ENCODE measurements around the gene ENKUR. TPM values are rescaled to one million over a fixed set of nuclear protein-coding genes. Genes with fewer than 3 reads are reported as not detected.
"Not testable (repeated sequence)": the region's sequence is repeated elsewhere in the genome, so short reads cannot be mapped to it uniquely, and the experiment has no call there.

ENKUR gene
- total RNA-seq, 1 donor from 2014 or later = not detected

DNA sequence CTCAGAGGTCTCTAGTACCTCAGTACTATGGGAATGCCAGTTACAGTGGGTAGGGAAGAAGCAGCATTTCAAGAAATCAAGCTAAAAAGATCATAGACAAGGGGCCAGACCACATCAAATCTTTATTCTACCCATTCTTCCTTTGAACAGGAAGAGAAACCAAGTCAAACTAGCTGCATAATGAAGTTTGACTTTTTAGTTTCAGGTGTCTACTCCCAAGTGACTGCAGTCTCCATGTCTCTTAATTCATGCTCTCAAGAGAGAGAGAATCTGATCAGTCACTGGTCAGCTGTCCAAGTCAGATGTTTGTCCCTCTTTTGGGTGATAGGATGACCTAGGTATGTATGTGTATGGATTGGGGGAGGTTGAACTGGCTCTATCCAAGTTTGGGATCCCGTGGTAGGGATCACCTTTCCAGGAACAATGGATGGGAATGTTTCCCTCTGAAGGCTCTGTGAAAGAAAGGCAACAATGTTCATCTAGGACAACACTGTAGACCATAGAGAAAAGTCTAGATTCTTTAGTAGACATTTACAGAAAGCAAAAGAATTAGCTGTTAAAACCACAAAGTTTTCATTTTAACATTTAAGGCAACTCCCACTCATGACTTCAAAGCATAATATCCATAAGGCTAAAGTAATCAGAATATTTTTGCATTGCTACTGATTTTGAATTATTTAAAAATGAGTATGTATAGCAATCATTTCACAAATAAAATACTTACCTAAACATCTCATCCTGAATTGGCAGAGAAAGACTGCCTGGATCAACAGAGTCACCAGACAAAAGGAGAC is 33.4 kb downstream of the ENKUR start:
- H3K36me3 Mint-ChIP-seq (ENCODE audit: low read depth) = no peaks in the 10 kb centered on the region
- H3K27me3 Mint-ChIP-seq = peaks cover 10% of the 10 kb centered on the region
- H3K4me1 Mint-ChIP-seq = peaks cover 11% of the 10 kb centered on the region
- intact Hi-C loops (cut with micrococcal nuclease) = no loop called here
- DNase-seq = no peak
- H3K4me3 Mint-ChIP-seq = no peak overlapping the region
- H3K27ac Mint-ChIP-seq = no peak overlapping the region
- H3K9me3 Mint-ChIP-seq = peaks cover 15% of the 10 kb centered on the region

DNA sequence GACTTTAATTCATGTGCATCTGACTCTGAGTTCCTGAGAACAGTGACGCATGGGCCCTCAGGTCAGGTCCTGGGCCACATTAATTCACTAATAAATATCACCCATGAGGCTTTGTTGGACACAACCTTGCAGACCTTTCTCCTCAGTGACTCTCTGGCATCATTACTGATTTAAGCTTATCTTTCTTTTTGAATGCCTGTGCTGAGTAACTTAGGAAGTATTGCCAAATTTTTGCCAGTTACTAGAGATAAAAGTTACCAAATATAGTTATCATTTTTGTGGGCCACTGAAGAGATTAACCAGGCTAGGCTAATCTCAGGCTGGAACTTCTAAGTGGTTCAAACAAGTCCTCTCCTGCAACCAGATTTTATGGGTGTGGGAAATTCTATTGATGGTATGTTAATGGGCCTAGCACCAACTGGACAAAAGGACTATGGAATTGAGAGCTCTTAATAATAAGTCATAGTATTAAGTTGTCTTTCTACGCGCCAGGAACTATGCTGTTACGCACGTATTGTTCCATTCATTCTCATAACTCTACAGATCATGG is 34.7 kb downstream of the ENKUR start:
- no peak for DNase-seq
- Mint-ChIP-seq H3K36me3 (ENCODE audit: low read depth) (no peaks in the 10 kb centered on the region), H3K27me3 (peaks cover 10% of the 10 kb centered on the region), H3K9me3 (peaks cover 15% of the 10 kb centered on the region), H3K4me3 (no peak overlapping the region), H3K27ac (no peak overlapping the region), H3K4me1 (peaks cover 11% of the 10 kb centered on the region)
- intact Hi-C loops (cut with micrococcal nuclease) = no loop called here

DNA sequence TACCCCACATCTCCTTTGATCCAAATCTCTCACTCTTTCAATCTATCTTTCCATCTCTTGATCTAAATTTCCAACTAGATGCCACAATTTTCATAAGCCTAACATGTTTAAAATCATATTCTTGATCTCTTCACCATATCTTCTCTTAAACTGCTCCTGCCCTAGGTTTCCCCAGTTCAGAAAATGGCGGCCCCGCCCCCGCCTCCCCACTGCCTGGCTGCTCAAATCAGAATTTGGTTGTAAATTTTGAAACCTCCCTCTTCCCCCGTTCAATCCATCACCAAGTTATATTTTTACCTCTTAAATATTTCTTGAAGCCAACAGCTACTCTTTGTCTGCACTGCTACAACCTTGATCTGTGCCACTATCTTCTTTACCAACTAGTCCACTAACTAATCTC is 36.3 kb downstream of the ENKUR start:
- intact Hi-C loops (cut with micrococcal nuclease) = no loop called here
- H3K4me3 Mint-ChIP-seq = no peak overlapping the region
- H3K27me3 Mint-ChIP-seq = peaks cover 13% of the 10 kb centered on the region
- peaks cover 8% of the 10 kb centered on the region for H3K4me1 Mint-ChIP-seq
- no peak overlapping the region for H3K27ac Mint-ChIP-seq
- no peaks in the 10 kb centered on the region for H3K36me3 Mint-ChIP-seq (ENCODE audit: low read depth)
- peaks cover 15% of the 10 kb centered on the region for H3K9me3 Mint-ChIP-seq
- DNase-seq = no peak

DNA sequence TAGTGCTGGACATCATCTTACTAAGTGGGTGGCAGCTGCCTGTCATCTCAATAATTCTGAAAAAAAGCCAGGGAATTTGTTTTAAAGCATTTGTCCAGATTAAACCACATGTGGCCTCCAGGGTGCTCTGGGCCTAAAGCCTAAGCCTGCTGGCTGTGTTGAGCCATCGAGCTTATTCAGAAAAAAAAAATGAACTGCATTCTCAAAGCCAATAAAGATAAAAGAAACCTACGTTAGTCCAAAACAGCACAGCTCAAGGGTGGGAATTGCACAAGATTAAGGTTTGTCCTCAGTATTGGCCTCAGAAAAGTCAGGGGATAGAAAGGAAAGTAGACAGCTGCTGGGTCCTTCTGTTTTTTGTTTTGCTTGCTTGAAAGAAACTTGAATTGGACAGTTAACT is 41.0 kb downstream of the ENKUR start:
- intact Hi-C loops (cut with micrococcal nuclease) = no loop called here

DNA sequence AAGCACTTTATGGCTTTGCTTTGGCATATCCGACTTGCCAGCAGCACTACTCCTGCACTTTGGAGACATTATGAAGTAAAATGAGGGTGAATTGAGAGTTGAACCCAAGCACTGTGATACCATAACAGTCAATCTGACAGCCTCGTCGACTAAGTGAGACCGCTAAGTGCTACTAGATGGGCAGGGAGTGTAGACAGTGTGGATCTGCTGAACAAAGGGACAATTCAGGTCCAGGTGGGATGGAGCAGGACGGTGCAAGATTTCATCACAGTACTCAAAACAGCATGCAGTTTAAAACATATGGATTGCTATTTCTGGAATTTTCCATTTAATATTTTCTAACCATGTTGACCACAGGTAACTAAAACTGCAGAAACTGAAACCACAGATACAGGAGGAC is 42.8 kb downstream of the ENKUR start:
- H3K4me3 Mint-ChIP-seq = no peak overlapping the region
- intact Hi-C loops (cut with micrococcal nuclease) = no loop called here
- H3K9me3 Mint-ChIP-seq = no peaks in the 10 kb centered on the region
- H3K27me3 Mint-ChIP-seq = peaks cover 5% of the 10 kb centered on the region
- H3K36me3 Mint-ChIP-seq (ENCODE audit: low read depth) = no peaks in the 10 kb centered on the region
- H3K4me1 Mint-ChIP-seq = no peaks in the 10 kb centered on the region
- H3K27ac Mint-ChIP-seq = no peak overlapping the region
- peak; percentile 38 for DNase-seq

More for the DNA sequence above, 41.0 kb downstream of the ENKUR start:
- no peak for DNase-seq
- Mint-ChIP-seq H3K4me1 (no peaks in the 10 kb centered on the region), H3K36me3 (ENCODE audit: low read depth) (no peaks in the 10 kb centered on the region), H3K4me3 (no peak overlapping the region), H3K9me3 (peaks cover 2% of the 10 kb centered on the region), H3K27me3 (peaks cover 12% of the 10 kb centered on the region), H3K27ac (no peak overlapping the region)

DNA sequence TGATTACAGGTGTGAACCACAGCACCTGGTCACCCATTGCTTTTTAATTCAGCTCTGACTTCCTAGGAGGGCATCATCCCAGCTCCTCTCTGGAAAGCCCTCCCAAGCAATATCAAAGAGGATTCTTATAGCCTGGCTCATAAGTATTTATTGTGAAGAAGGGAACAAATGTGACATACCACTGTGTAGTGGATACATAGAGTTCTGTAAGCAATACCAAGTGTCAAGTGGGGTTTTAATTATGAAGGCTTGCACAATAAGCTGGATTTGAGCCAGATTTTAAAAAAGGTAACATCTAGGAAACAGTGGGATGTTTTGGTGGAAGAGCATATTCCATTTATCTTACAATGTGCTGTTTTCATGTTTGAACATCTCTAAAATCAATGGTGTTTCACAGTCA is 44.6 kb downstream of the ENKUR start:
- H3K27me3 Mint-ChIP-seq = peaks cover 3% of the 10 kb centered on the region
- no peaks in the 10 kb centered on the region for H3K4me1 Mint-ChIP-seq
- no peak overlapping the region for H3K4me3 Mint-ChIP-seq

DNA sequence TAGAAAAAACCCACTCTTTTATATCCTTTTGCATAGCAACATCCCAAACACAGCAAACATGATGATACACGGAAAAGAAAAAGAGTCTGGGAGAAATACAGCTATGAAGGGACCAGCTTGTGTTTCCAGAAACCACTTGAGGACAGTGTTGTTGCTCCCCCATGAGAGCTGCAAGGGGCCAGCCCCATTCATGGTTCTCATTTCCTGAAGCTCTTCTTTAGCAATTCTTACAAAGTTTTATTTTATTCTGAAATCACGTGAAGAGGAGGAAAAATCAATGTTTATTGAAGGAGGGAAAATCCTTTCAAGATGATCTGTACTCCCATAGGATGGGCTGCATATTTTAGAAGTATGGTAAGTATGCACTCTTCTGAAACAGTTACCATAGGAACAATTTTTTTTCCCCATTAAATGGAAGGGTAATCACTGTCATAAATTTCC is 46.1 kb downstream of the ENKUR start:
- H3K4me3 Mint-ChIP-seq = no peak overlapping the region
- H3K27ac Mint-ChIP-seq = no peak overlapping the region
- no peaks in the 10 kb centered on the region for H3K4me1 Mint-ChIP-seq
- no peaks in the 10 kb centered on the region for H3K27me3 Mint-ChIP-seq
- H3K36me3 Mint-ChIP-seq (ENCODE audit: low read depth) = no peaks in the 10 kb centered on the region
- intact Hi-C loops (cut with micrococcal nuclease) = no loop called here
- no peak for DNase-seq
- peaks cover 4% of the 10 kb centered on the region for H3K9me3 Mint-ChIP-seq

More for the DNA sequence above, 44.6 kb downstream of the ENKUR start:
- no peak for DNase-seq
- intact Hi-C loops (cut with micrococcal nuclease) = no loop called here
- peaks cover 4% of the 10 kb centered on the region for H3K9me3 Mint-ChIP-seq
- H3K36me3 Mint-ChIP-seq (ENCODE audit: low read depth) = no peaks in the 10 kb centered on the region
- no peak overlapping the region for H3K27ac Mint-ChIP-seq

DNA sequence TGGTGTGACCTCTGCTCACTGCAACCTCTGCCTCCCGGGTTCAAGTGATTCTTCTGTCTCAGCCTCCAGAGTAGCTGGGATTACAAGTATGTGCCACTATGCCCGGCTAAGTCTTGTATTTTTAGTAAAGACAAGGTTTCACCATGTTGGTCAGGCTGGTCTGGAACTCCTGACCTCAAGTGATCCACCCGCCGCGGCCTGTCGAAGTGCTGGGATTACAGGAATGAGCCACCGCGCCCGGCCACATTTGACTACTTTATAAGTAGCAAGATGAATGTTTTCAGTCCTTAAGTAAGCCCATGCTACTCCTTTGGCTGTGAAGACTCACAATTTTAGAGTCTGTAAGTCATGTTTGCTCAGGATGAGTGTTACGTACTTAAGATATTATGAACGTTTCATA is 47.0 kb downstream of the ENKUR start:
- H3K27ac Mint-ChIP-seq; H3K36me3 Mint-ChIP-seq (ENCODE audit: low read depth); DNase-seq; H3K4me3 Mint-ChIP-seq; H3K27me3 Mint-ChIP-seq; H3K9me3 Mint-ChIP-seq; H3K4me1 Mint-ChIP-seq; intact Hi-C loops (cut with micrococcal nuclease): not testable (repeated sequence)

DNA sequence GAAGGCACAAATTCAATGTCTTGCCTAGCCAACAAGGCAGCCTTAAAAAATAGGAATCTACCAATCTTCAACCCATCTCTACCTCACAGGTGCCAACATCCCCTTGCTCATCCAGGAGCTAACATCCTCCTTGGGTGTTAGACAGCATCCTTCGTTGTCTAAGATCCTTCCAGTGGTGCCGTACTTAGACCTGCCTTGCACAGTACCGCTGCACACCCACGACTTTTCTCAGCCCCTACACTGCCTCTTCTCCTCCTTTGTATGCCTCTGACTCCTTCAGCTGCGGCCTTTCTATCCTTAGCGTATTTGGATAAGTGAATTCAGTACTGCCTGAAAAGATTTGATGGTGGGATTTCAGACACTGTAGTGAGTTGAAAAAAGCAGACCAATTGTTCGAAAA is 47.6 kb downstream of the ENKUR start:
- no peaks in the 10 kb centered on the region for H3K27me3 Mint-ChIP-seq
- intact Hi-C loops (cut with micrococcal nuclease) = no loop called here

DNA sequence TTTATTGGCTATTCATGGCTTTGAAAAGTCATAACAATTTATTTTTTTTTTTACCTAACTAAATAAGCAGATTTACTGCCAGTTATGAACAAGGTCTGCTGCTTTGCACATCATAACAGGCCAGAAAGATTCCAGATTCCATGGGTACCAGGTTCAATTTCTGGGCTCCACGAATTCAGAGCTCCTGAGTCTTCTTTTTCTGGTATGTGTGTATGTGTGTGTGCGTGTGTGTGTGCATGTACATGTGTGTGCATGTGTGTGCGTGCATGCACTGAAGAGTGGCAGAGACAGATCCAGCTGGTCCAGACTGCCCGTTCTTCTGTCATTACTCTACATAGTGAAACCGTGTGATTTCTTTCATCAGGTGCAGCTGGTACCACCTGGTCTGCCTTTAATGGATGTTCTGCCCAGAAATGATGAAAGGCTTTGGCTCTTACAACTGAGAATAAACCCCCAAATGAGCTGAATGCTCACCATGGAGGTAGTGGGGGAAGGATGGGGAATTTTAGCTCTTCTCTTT is 48.9 kb downstream of the ENKUR start:
- DNase-seq = no peak
- Mint-ChIP-seq H3K36me3 (ENCODE audit: low read depth) (no peaks in the 10 kb centered on the region), H3K27ac (no peak overlapping the region), H3K4me1 (peaks cover 2% of the 10 kb centered on the region), H3K9me3 (peaks cover 4% of the 10 kb centered on the region), H3K4me3 (no peak overlapping the region), H3K27me3 (peaks cover 2% of the 10 kb centered on the region)
- intact Hi-C loops (cut with micrococcal nuclease) = no loop called here

More for the DNA sequence above, 47.6 kb downstream of the ENKUR start:
- no peak overlapping the region for H3K27ac Mint-ChIP-seq
- H3K4me3 Mint-ChIP-seq = no peak overlapping the region
- DNase-seq = no peak
- no peaks in the 10 kb centered on the region for H3K36me3 Mint-ChIP-seq (ENCODE audit: low read depth)
- H3K9me3 Mint-ChIP-seq = peaks cover 4% of the 10 kb centered on the region
- H3K4me1 Mint-ChIP-seq = no peaks in the 10 kb centered on the region

DNA sequence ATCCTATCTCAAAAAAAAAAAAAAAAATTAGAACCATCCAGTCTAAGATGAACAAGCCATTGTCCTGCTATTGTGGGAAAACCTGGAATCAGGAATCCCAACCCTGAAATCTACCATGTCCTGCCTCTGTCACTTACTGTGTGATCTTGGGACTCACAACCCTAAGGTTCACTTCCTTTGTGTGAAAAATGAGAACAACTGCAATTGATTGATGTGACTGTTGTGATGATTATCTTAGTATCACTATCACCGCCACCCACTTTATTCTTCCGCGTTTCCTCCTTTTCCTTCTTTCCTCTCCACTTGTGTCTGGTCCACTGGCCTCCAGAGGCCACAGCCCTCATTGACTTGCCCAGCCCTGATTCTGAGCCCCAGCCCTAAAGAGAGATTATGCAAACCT is 50.9 kb downstream of the ENKUR start:
- H3K27me3 Mint-ChIP-seq = peaks cover 4% of the 10 kb centered on the region
- H3K4me3 Mint-ChIP-seq = no peak overlapping the region
- peaks cover 2% of the 10 kb centered on the region for H3K4me1 Mint-ChIP-seq
- H3K36me3 Mint-ChIP-seq (ENCODE audit: low read depth) = no peaks in the 10 kb centered on the region
- intact Hi-C loops (cut with micrococcal nuclease) = no loop called here
- DNase-seq = no peak
- H3K27ac Mint-ChIP-seq = no peak overlapping the region
- peaks cover 4% of the 10 kb centered on the region for H3K9me3 Mint-ChIP-seq

DNA sequence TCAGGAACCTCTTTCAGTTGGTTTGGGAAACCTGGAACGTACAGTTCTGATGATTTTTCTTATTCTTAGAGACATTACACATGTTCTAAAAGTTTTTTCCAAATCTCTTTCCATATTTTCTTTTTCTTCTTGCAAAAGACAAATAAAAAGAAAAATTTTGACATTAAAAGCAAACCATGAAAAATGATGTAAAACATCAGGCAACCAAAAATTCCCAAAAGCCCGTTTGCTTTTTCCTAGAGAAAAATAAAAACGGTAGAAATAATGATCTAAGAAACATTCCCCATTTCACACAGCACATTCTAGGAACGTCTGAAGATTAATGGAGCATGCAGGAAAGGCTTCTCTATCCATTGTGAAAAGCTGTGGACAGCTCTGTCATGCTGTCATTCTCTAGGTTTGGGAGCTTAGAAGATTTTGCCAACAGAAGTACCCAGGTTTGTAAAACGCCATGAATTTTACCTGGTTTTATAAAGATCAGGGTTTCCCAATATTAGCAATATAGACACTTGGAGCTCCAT is 52.4 kb downstream of the ENKUR start:
- no peak overlapping the region for H3K27ac Mint-ChIP-seq
- no peaks in the 10 kb centered on the region for H3K36me3 Mint-ChIP-seq (ENCODE audit: low read depth)
- H3K27me3 Mint-ChIP-seq = peaks cover 8% of the 10 kb centered on the region
- intact Hi-C loops (cut with micrococcal nuclease) = no loop called here
- H3K4me3 Mint-ChIP-seq = no peak overlapping the region
- DNase-seq = no peak
- peaks cover 2% of the 10 kb centered on the region for H3K4me1 Mint-ChIP-seq
- peaks cover 4% of the 10 kb centered on the region for H3K9me3 Mint-ChIP-seq

DNA sequence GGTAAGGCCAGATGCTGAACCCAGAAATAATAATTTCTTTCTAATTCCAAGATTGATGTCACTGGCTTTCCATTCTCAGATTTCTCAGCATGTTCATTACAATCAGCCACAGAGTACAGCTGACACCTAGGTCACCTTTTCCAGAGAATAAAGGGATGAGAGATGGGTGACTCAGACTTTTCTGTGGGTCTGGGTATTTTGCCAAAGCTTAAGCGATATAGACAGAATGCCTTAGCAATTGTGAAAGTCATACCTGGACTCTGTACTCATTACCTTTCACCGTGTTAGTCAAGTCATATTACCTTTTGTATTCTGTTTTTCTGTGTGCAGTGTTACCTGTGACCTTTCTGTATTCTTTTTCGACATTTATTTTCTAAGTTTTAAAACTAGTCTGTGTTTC is 53.0 kb downstream of the ENKUR start:
- Mint-ChIP-seq H3K4me3 (no peak overlapping the region), H3K36me3 (ENCODE audit: low read depth) (no peaks in the 10 kb centered on the region), H3K9me3 (peaks cover 4% of the 10 kb centered on the region), H3K27ac (no peak overlapping the region), H3K27me3 (peaks cover 9% of the 10 kb centered on the region), H3K4me1 (peaks cover 2% of the 10 kb centered on the region)
- intact Hi-C loops (cut with micrococcal nuclease) = no loop called here
- DNase-seq = no peak

DNA sequence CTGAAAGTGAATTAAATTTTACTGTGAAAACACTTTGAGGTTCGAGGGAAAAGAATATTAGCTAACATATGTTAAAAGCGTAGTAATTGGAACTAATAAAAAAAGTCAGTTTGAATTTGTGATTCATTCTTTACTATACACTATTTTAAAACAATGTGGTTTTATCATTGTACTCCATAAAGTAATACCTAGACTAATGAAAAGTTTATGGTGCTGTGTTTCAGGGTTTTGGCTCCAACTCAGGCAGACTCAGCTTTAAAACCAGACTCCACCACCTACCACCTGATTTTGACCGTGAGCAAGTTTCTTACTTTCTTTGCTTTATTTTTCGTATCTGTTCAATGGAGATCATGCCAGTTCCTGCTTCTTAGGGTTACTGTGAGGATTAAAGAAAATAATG is 54.4 kb downstream of the ENKUR start:
- H3K27me3 Mint-ChIP-seq = peaks cover 9% of the 10 kb centered on the region
- H3K4me1 Mint-ChIP-seq = peaks cover 2% of the 10 kb centered on the region
- no peaks in the 10 kb centered on the region for H3K36me3 Mint-ChIP-seq (ENCODE audit: low read depth)
- no peaks in the 10 kb centered on the region for H3K9me3 Mint-ChIP-seq
- no peak for DNase-seq
- no peak overlapping the region for H3K4me3 Mint-ChIP-seq
- intact Hi-C loops (cut with micrococcal nuclease) = no loop called here
- H3K27ac Mint-ChIP-seq = no peak overlapping the region
